WTC11 (cell line): ENCODE results near the gene FANCC. TPM values are rescaled to one million over a fixed set of nuclear protein-coding genes. Genes with fewer than 3 reads are reported as not detected.

ENCODE experiments used
- ATAC-seq: fragments of 200-7000 bp; cut with Tn5 transposase; 2 replicates; pipeline ENCODE4 v1.10.0; 2021; ENCODE audit warnings: mild to moderate bottlenecking, moderate library complexity
- CTCF ChIA-PET: fragments of 300-600 bp; sonication (Branson Sonifier 250); formaldehyde crosslinking; loops from one replicate; lab custom pipeline; 2021; ENCODE audit warnings: antibody characterized with exemption; lab: Charles Lee
- POLR2A ChIA-PET: fragments of 350-600 bp; sonication (Branson Sonifier 250); formaldehyde crosslinking; loops from one replicate; lab custom pipeline; 2021; ENCODE audit warnings: antibody characterized with exemption; lab: Charles Lee
- DNase-seq: peaks from one replicate; pipeline ENCODE4 v3.0.0; 2021; ENCODE audit warnings: low spot score
- H3K27ac Mint-ChIP-seq: 2 replicates; pipeline ENCODE4 v1.8.0; 2021; ENCODE audit warnings: mixed read lengths
- H3K27me3 Mint-ChIP-seq: 2 replicates; pipeline ENCODE4 v1.8.0; 2021; ENCODE audit warnings: low read depth, mild to moderate bottlenecking, moderate library complexity, mixed read lengths
- H3K36me3 Mint-ChIP-seq: 2 replicates; pipeline ENCODE4 v1.8.0; 2021; ENCODE audit warnings: mixed read lengths
- H3K4me1 Mint-ChIP-seq: 2 replicates; pipeline ENCODE4 v1.8.0; 2022; ENCODE audit warnings: mixed read lengths
- H3K4me3 Mint-ChIP-seq: 2 replicates; pipeline ENCODE4 v1.8.0; 2021; ENCODE audit warnings: mild to moderate bottlenecking, moderate library complexity, mixed read lengths
- H3K9me3 Mint-ChIP-seq: 2 replicates; pipeline ENCODE4 v1.8.0; 2021; ENCODE audit warnings: mixed read lengths
- ATF1 ChIP-seq: sonication (generic); formaldehyde crosslinking; IDR thresholded peaks from 2 replicates; pipeline ENCODE4 v1.8.1; 2023; ENCODE audit warnings: mild to moderate bottlenecking, moderate library complexity, missing genetic modification reagents
- CTCF ChIP-seq: fragments of 200-600 bp; IDR thresholded peaks from 2 replicates; pipeline ENCODE4 v1.8.0; 2022; ENCODE audit warnings: antibody characterized with exemption
- ELF4 ChIP-seq: sonication (generic); formaldehyde crosslinking; IDR thresholded peaks from 2 replicates; pipeline ENCODE4 v1.8.1; 2022; ENCODE audit warnings: low read depth, mild to moderate bottlenecking, moderate library complexity, missing genetic modification reagents
- EMX1 ChIP-seq: fragments of 250-450 bp; sonication (Bioruptor Pico); IDR thresholded peaks from 2 replicates; pipeline ENCODE4 v1.8.0; 2021; ENCODE audit warnings: mild to moderate bottlenecking
- ERG ChIP-seq: fragments of 250-450 bp; sonication (Bioruptor Pico); IDR thresholded peaks from 2 replicates; pipeline ENCODE4 v1.8.0; 2021; ENCODE audit warnings: mild to moderate bottlenecking
- ESRRA ChIP-seq: sonication (generic); formaldehyde crosslinking; IDR thresholded peaks from 2 replicates; pipeline ENCODE4 v1.8.1; 2022; ENCODE audit warnings: mild to moderate bottlenecking, missing genetic modification reagents, borderline replicate concordance
- FOXP1 ChIP-seq: sonication (generic); formaldehyde crosslinking; IDR thresholded peaks from 2 replicates; pipeline ENCODE4 v1.8.0; 2022; ENCODE audit warnings: missing genetic modification reagents, mild to moderate bottlenecking, moderate library complexity, borderline replicate concordance
- GTF2I ChIP-seq: fragments of 250-450 bp; sonication (Bioruptor Pico); conservative IDR thresholded peaks from 2 replicates; pipeline ENCODE4 v1.4.0; 2021; ENCODE audit warnings: mild to moderate bottlenecking
- HMGA2 ChIP-seq: fragments of 250-450 bp; sonication (Bioruptor Pico); IDR thresholded peaks from 2 replicates; pipeline ENCODE4 v1.4.0; 2021; ENCODE audit warnings: mild to moderate bottlenecking, moderate library complexity
- KAT7 ChIP-seq: sonication (generic); formaldehyde crosslinking; IDR thresholded peaks from 2 replicates; pipeline ENCODE4 v1.8.1; 2023; ENCODE audit warnings: missing genetic modification reagents, mild to moderate bottlenecking, borderline replicate concordance
- NFE2L1 ChIP-seq: sonication (generic); formaldehyde crosslinking; IDR thresholded peaks from 2 replicates; pipeline ENCODE4 v1.8.1; 2023; ENCODE audit warnings: missing genetic modification reagents
- NR1H2 ChIP-seq: sonication (generic); formaldehyde crosslinking; IDR thresholded peaks from 2 replicates; pipeline ENCODE4 v1.9.0; 2021; ENCODE audit warnings: mild to moderate bottlenecking, moderate library complexity, missing genetic modification reagents
- NR2C2 ChIP-seq: sonication (generic); formaldehyde crosslinking; IDR thresholded peaks from 2 replicates; pipeline ENCODE4 v1.8.0; 2022; ENCODE audit warnings: mild to moderate bottlenecking, missing genetic modification reagents
- PRRX2 ChIP-seq: fragments of 250-450 bp; sonication (Bioruptor Pico); IDR thresholded peaks from 2 replicates; pipeline ENCODE4 v1.8.0; 2021; ENCODE audit warnings: mild to moderate bottlenecking
- RELA ChIP-seq: sonication (generic); formaldehyde crosslinking; IDR thresholded peaks from 2 replicates; pipeline ENCODE4 v1.8.1; 2022; ENCODE audit warnings: missing genetic modification reagents, mild to moderate bottlenecking, borderline replicate concordance
- SMAD4 ChIP-seq: sonication (generic); formaldehyde crosslinking; IDR thresholded peaks from 2 replicates; pipeline ENCODE4 v1.8.0; 2022; ENCODE audit warnings: mild to moderate bottlenecking, missing genetic modification reagents
- SP1 ChIP-seq: sonication (generic); formaldehyde crosslinking; conservative IDR thresholded peaks from 2 replicates; pipeline ENCODE4 v1.8.1; 2022; ENCODE audit warnings: missing genetic modification reagents
- STAT6 ChIP-seq: sonication (generic); formaldehyde crosslinking; conservative IDR thresholded peaks from 2 replicates; pipeline ENCODE4 v1.8.1; 2023; ENCODE audit warnings: mild to moderate bottlenecking, low read depth, missing genetic modification reagents, moderate library complexity
- ZBTB21 ChIP-seq: sonication (generic); formaldehyde crosslinking; IDR thresholded peaks from 2 replicates; pipeline ENCODE4 v1.8.1; 2023; ENCODE audit warnings: mild to moderate bottlenecking, missing genetic modification reagents, borderline replicate concordance
- ZNF219 ChIP-seq: sonication (generic); formaldehyde crosslinking; IDR thresholded peaks from 2 replicates; pipeline ENCODE4 v1.8.0; 2023; ENCODE audit warnings: missing genetic modification reagents, mild to moderate bottlenecking, borderline replicate concordance
- ZNF671 ChIP-seq: fragments of 250-450 bp; sonication (Bioruptor Pico); IDR thresholded peaks from 2 replicates; pipeline ENCODE4 v1.8.0; 2021; ENCODE audit warnings: mild to moderate bottlenecking
- total RNA-seq: library from RNA; stranded (reverse); gene quantifications from 3 replicates; pipeline ENCODE4 v1.2.3, GENCODE V29; 2021

The FANCC gene
- total RNA-seq, 1 experiment from 2014 or later: 10.9 TPM

- H3K27ac Mint-ChIP-seq: peak overlapping the region; percentile 22; the same call in 1 of the 2 replicates
Observed at GRCh38 chr9:95193480-95193879, 124.0 kb downstream of the FANCC start.

GRCh38 chr9:95193067-95193466, 124.4 kb downstream of the FANCC start:
- ChIA-PET POLR2A (no interaction called here), CTCF (interaction anchor here (0.6 to 1.9 kb wide), 23 partner anchors 9 to 192 kb away, joined by 3 to 18 read pairs (median 5); no protein-coding TSS in a partner anchor)

More at GRCh38 chr9:95193480-95193879, 124.0 kb downstream of the FANCC start:
- CTCF ChIA-PET: interaction anchor here (0.6 to 1.9 kb wide), 23 partner anchors 8 to 192 kb away, joined by 3 to 18 read pairs (median 5); no protein-coding TSS in a partner anchor
- TF ChIP-seq RELA (no peak), ZNF671 (CRISPR knock-in tag) (no peak), FOXP1 (CRISPR knock-in tag) (no peak), HMGA2 (CRISPR knock-in tag) (no peak), NR1H2 (CRISPR knock-in tag) (no peak), KAT7 (CRISPR knock-in tag) (no peak), GTF2I (no peak), SMAD4 (CRISPR knock-in tag) (no peak), ERG (CRISPR knock-in tag) (no peak), ZNF219 (CRISPR knock-in tag) (no peak)
- no peak overlapping the region for H3K4me3 Mint-ChIP-seq
- peaks cover 24% of the 10 kb centered on the region for H3K4me1 Mint-ChIP-seq
- ATAC-seq (no peak), DNase-seq (no peak)
- no peaks in the 10 kb centered on the region for H3K36me3 Mint-ChIP-seq
- H3K9me3 Mint-ChIP-seq: 0 out of 2 replicates have a peak, but pooled peaks cover 3% of the 10 kb centered on the region
- POLR2A ChIA-PET: no interaction called here
- no peaks in the 10 kb centered on the region for H3K27me3 Mint-ChIP-seq

GRCh38 chr9:95192631-95193030, 124.9 kb downstream of the FANCC start:
- POLR2A ChIA-PET: no interaction called here
- CTCF ChIA-PET: interaction anchor here (0.8 to 1.9 kb wide), 10 partner anchors 9 to 144 kb away, joined by 3 to 18 read pairs (median 6); no protein-coding TSS in a partner anchor
- no peak for ATAC-seq

More at GRCh38 chr9:95193067-95193466, 124.4 kb downstream of the FANCC start:
- H3K27ac Mint-ChIP-seq: peak overlapping the region; percentile 22; the same call in 1 of the 2 replicates
- no peaks in the 10 kb centered on the region for H3K36me3 Mint-ChIP-seq
- peaks cover 28% of the 10 kb centered on the region for H3K4me1 Mint-ChIP-seq
- H3K4me3 Mint-ChIP-seq: no peak overlapping the region
- DNase-seq: no peak
- peak; percentile 67 for TF ChIP-seq CTCF
- TF ChIP-seq HMGA2 (CRISPR knock-in tag): no peak
- TF ChIP-seq, all 79 proteins: peak for 1
- Mint-ChIP-seq H3K9me3 (0 out of 2 replicates have a peak, but pooled peaks cover 3% of the 10 kb centered on the region), H3K27me3 (no peaks in the 10 kb centered on the region)
- ATAC-seq: peak; percentile 92

More at GRCh38 chr9:95192631-95193030, 124.9 kb downstream of the FANCC start:
- no peak for DNase-seq
- Mint-ChIP-seq H3K4me1 (peaks cover 28% of the 10 kb centered on the region), H3K4me3 (no peak overlapping the region), H3K27me3 (no peaks in the 10 kb centered on the region), H3K36me3 (no peaks in the 10 kb centered on the region), H3K27ac (no peak overlapping the region), H3K9me3 (0 out of 2 replicates have a peak, but pooled peaks cover 3% of the 10 kb centered on the region)
- TF ChIP-seq SP1 (CRISPR knock-in tag) (no peak), ATF1 (no peak), NR2C2 (CRISPR knock-in tag) (no peak), ZBTB21 (CRISPR knock-in tag) (no peak), NFE2L1 (CRISPR knock-in tag) (no peak), STAT6 (CRISPR knock-in tag) (no peak), ESRRA (CRISPR knock-in tag) (no peak), EMX1 (no peak), PRRX2 (CRISPR knock-in tag) (no peak), ELF4 (CRISPR knock-in tag) (no peak)
